Kidney (tissue), 14 donors: Measurements from ENCODE around the gene CKS1B. TPM values are rescaled to one million over a fixed set of nuclear protein-coding genes. Genes with fewer than 3 reads are reported as not detected.

Experiments
- DNase-seq, 5 donors: peaks; one replicate each; pipeline ENCODE4 v3.0.0-alpha.2; 2013 to 2020
- FAIRE-seq: peaks from 2 replicates; lab custom pipeline; 2012; peaks lifted over from hg19 to GRCh38; lab: Jason Lieb, UNC
- H3K27ac ChIP-seq, 2 donors: one replicate each; pipeline ENCODE4 v1.7.0; 2013; ENCODE audit warnings: low read depth in 2 of 2, low read length in 2 of 2, inconsistent platforms in 1 of 2
- H3K27me3 ChIP-seq: one replicate; pipeline ENCODE4 v1.7.1; 2013; ENCODE audit warnings: low read length, inconsistent platforms; ENCODE audit not compliant: control insufficient read depth, insufficient read depth
- H3K36me3 ChIP-seq, 3 donors: one replicate each; pipeline versions ENCODE4 v1.7.0 to v1.7.1; 2013; ENCODE audit warnings: low read length in 3 of 3, control low read depth in 1 of 3, inconsistent platforms in 1 of 3; ENCODE audit not compliant: insufficient read depth in 3 of 3, control insufficient read depth in 2 of 3
- H3K4me1 ChIP-seq, 3 donors: one replicate each; pipeline versions ENCODE4 v1.7.0 to v1.7.1; 2013; ENCODE audit warnings: low read length in 3 of 3, inconsistent platforms in 1 of 3, low read depth in 1 of 3; ENCODE audit not compliant: control insufficient read depth in 2 of 3, insufficient read depth in 2 of 3
- H3K4me3 ChIP-seq, 3 donors: one replicate each; pipeline versions ENCODE4 v1.7.0 to v1.8.1; 2013; ENCODE audit warnings: low read length in 3 of 3, control low read depth in 1 of 3, inconsistent platforms in 1 of 3
- H3K9ac ChIP-seq, 3 donors: one replicate each; pipeline versions ENCODE4 v1.7.0 to v1.7.1; 2013; ENCODE audit warnings: low read length in 3 of 3, control low read depth in 1 of 3, inconsistent platforms in 1 of 3
- H3K9me3 ChIP-seq, 3 donors: one replicate each; pipeline versions ENCODE4 v1.7.0 to v1.7.1; 2013; ENCODE audit warnings: low read length in 3 of 3, control low read depth in 1 of 3, inconsistent platforms in 1 of 3; ENCODE audit not compliant: control insufficient read depth in 2 of 3, insufficient read depth in 1 of 3
- intact Hi-C: fragments of 100-400 bp; cut with DNase I; formaldehyde crosslinking; loops from one replicate; pipeline ENCODE4 v1.11.1; 2022
- polyA plus RNA-seq: library from polyadenylated mRNA; stranded (reverse); fragments of 350-450 nt; fragmentation: Illumina TruSeq; extraction: RNeasy Lipid Tissue Mini Kit (QIAGEN cat#74804); gene quantifications from one replicate; pipeline ENCODE4 v1.2.3, GENCODE V29; 2014; ENCODE audit warnings: low read depth, low replicate concordance; ENCODE audit not compliant: insufficient read depth
- total RNA-seq: library from RNA; stranded (reverse); fragmentation: NEBNext Ultra II Directional; extraction: Animal tissue kit (Norgen Biotek cat#: 25700); gene quantifications from one replicate; pipeline ENCODE4 v1.2.1, GENCODE V29; 2021
- TF ChIP-seq, protein P1 (sequence below): IDR thresholded peaks from 3 replicates; pipeline ENCODE4 v1.5.1; 2012; ENCODE audit warnings: mild to moderate bottlenecking, moderate library complexity, borderline replicate concordance; ENCODE audit not compliant: insufficient read depth; ENCODE audit errors: extremely low read depth
- donor health status: control.
- donor health status: control.
- donor health status: control.
- donor health status: control.
- donor health status: control.
- donor health status: DM: yes; HTN: yes; CAD: no.
- donor health status: Normal renal cell carcinoma (clear cell type).

CKS1B gene
- total and polyA plus RNA-seq, 2 donors from 2014 or later = 23.1 to 43.1 TPM

DNA sequence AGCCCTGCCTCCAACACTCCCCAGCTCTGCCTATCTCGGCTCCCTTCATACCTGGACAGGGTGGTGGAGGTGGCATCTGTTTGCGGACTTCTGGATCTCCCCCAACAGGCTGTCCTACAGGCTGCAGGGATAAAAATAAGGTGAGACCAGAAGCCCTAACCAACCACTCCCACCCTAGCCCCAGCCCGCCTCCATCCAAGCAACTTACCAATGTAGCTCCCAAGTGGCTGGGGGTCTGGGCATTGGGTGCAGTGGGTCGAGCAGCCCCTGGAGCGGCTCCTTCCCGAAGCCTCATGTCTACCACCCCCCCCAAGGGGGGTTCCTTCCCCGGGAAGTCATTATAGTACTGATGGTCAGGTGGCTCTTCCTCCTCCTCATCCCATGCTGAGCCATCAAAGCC is 8.4 kb upstream of the CKS1B start:
- H3K27ac ChIP-seq = no peak overlapping the region
- intact Hi-C loops = no loop called here
- H3K9ac ChIP-seq = no peak overlapping the region
- peaks cover under 1 to 13% (median 8%) of the 10 kb centered on the region in 3 donors for H3K4me1 ChIP-seq
- peak in 1 of 5 donors; percentile 59 for DNase-seq
- H3K4me3 ChIP-seq = no peak overlapping the region
- TF ChIP-seq, protein P1, sequence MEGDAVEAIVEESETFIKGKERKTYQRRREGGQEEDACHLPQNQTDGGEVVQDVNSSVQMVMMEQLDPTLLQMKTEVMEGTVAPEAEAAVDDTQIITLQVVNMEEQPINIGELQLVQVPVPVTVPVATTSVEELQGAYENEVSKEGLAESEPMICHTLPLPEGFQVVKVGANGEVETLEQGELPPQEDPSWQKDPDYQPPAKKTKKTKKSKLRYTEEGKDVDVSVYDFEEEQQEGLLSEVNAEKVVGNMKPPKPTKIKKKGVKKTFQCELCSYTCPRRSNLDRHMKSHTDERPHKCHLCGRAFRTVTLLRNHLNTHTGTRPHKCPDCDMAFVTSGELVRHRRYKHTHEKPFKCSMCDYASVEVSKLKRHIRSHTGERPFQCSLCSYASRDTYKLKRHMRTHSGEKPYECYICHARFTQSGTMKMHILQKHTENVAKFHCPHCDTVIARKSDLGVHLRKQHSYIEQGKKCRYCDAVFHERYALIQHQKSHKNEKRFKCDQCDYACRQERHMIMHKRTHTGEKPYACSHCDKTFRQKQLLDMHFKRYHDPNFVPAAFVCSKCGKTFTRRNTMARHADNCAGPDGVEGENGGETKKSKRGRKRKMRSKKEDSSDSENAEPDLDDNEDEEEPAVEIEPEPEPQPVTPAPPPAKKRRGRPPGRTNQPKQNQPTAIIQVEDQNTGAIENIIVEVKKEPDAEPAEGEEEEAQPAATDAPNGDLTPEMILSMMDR = no peak
- no peaks in the 10 kb centered on the region for H3K27me3 ChIP-seq
- FAIRE-seq = no peak
- H3K9me3 ChIP-seq = no peaks in the 10 kb centered on the region
- peaks cover 3 to 41% (median 32%) of the 10 kb centered on the region in 3 donors for H3K36me3 ChIP-seq

DNA sequence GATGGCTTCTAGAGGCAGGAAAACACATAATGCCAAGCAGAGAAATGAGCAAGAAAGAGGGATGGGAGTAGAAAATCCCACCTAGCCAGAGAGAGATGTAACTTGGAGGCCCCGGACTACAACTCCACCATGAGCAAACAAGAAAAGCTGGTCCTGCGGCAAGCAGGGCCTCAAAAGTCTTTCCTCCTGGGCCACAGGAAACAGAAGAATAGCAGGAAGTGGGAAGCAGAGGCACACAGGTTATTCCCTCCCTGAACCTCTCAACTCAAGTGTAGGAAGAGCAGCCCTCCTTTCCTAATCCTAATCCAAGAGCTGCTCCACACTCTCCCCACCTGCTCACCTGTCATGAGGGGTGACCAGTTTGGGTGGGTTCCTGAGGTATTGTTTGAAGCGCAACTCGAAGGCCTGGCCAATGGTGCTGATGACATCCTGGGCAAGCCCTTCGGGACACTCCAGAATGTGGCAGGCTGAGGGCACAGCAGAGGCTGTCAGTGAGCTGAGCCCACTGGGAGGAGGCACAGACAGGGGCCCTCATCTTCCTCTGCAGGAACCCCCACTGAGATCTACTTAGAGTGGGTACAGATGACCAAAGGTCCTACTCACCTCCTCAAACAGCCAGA is 7.0 kb upstream of the CKS1B start:
- H3K4me1 ChIP-seq = peaks cover 3 to 22% (median 17%) of the 10 kb centered on the region in 3 donors
- intact Hi-C loops = no loop called here
- TF ChIP-seq, protein P1 = no peak
- H3K9ac ChIP-seq = no peak overlapping the region
- DNase-seq (peak in 1 of 5 donors; percentile 54), FAIRE-seq (no peak)
- H3K27ac ChIP-seq = no peak overlapping the region
- no peaks in the 10 kb centered on the region for H3K27me3 ChIP-seq
- no peak overlapping the region for H3K4me3 ChIP-seq
- H3K36me3 ChIP-seq = peaks cover 3 to 41% (median 32%) of the 10 kb centered on the region in 3 donors
- no peaks in the 10 kb centered on the region for H3K9me3 ChIP-seq

- H3K27me3 ChIP-seq = no peaks in the 10 kb centered on the region
- FAIRE-seq (no peak), DNase-seq (peak in 2 of 5 donors; percentile 56 to 70)
- intact Hi-C loops = no loop called here
- no peaks in the 10 kb centered on the region for H3K9me3 ChIP-seq
- TF ChIP-seq, protein P1 = no peak
- peak overlapping the region in 1 of 3 donors; percentile 45 for H3K9ac ChIP-seq
- peaks cover 3 to 34% (median 27%) of the 10 kb centered on the region in 3 donors for H3K36me3 ChIP-seq
- no peak overlapping the region for H3K4me3 ChIP-seq
- peak overlapping the region in 1 of 2 donors; percentile 44 for H3K27ac ChIP-seq
- peaks cover 7 to 24% (median 23%) of the 10 kb centered on the region in 3 donors for H3K4me1 ChIP-seq
Observed at GRCh38 chr1:154968731-154969130, 5.8 kb upstream of the CKS1B start.
